ENCODE results near the gene TTR.

Gene TTR

DNA sequence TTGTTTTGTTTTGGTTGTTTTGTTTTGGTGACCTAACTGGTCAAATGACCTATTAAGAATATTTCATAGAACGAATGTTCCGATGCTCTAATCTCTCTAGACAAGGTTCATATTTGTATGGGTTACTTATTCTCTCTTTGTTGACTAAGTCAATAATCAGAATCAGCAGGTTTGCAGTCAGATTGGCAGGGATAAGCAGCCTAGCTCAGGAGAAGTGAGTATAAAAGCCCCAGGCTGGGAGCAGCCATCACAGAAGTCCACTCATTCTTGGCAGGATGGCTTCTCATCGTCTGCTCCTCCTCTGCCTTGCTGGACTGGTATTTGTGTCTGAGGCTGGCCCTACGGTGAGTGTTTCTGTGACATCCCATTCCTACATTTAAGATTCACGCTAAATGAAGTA, at the start of gene TTR:
Gene TTR, plus strand, starts transcription at position 250 of the 400 bp plus-strand sequence. Its CDS starts 26 bp downstream, at position 276.
- TF ChIP-seq, protein P1, sequence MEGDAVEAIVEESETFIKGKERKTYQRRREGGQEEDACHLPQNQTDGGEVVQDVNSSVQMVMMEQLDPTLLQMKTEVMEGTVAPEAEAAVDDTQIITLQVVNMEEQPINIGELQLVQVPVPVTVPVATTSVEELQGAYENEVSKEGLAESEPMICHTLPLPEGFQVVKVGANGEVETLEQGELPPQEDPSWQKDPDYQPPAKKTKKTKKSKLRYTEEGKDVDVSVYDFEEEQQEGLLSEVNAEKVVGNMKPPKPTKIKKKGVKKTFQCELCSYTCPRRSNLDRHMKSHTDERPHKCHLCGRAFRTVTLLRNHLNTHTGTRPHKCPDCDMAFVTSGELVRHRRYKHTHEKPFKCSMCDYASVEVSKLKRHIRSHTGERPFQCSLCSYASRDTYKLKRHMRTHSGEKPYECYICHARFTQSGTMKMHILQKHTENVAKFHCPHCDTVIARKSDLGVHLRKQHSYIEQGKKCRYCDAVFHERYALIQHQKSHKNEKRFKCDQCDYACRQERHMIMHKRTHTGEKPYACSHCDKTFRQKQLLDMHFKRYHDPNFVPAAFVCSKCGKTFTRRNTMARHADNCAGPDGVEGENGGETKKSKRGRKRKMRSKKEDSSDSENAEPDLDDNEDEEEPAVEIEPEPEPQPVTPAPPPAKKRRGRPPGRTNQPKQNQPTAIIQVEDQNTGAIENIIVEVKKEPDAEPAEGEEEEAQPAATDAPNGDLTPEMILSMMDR (conservative IDR thresholded peaks at IDR 0.05; ENCODE audit: control insufficient read depth, insufficient read depth, low read depth, low read length), result no peak
- H3K4me3 ChIP-seq (ENCODE audit: control insufficient read depth, low read depth, low read length), result no peak within 1 kb of the TSS
- DNase-seq (ENCODE audit: low read depth), result no peak

DNA sequence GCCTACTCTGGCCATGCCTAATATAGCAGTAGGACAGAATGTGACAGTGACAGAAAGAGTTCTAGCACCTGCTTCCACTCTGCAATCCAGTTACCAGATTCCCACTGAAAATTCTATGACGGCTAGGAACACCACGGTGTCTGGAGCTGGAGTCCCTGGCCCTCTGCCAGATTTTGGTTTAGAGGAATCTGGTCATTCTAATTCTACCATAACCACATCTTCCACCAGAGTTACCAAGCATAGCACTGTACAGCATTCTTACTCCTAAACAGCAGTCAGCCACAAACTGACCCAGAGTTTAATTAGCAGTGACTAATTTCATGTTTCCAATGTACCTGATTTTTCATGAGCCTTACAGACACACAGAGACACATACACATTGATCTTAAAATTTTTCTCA, 45.2 kb upstream of the TTR start:
- TF ChIP-seq, protein P1 (conservative IDR thresholded peaks at IDR 0.05; ENCODE audit: control insufficient read depth, insufficient read depth, low read depth, low read length), result no peak
- no peak for DNase-seq (ENCODE audit: low read depth)
- H3K4me3 ChIP-seq (ENCODE audit: control insufficient read depth, low read depth, low read length), result no peak overlapping the region

DNA sequence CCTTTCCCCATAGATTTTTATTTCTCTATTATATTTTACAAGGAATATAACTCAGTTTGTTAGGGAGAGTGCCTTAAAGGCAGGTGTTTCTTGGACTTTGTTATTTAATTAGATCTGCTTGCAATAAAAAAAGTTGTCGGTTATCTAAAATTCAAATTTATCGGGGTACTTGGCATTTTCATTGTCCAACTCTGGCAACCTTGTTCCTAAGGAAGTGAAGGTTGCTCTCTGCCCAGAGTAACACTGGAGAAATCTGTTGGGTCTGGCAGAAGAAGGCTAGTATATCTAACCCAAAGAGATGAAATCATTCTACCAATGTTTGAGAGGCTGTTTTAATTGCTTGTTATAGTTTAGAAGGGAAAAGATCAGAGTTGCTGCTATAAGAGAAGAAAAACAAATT, 42.8 kb upstream of the TTR start:
- no peak for DNase-seq (ENCODE audit: low read depth)
- TF ChIP-seq, protein P1 (conservative IDR thresholded peaks at IDR 0.05; ENCODE audit: control insufficient read depth, insufficient read depth, low read depth, low read length), result no peak
- no peak overlapping the region for H3K4me3 ChIP-seq (ENCODE audit: control insufficient read depth, low read depth, low read length)

DNA sequence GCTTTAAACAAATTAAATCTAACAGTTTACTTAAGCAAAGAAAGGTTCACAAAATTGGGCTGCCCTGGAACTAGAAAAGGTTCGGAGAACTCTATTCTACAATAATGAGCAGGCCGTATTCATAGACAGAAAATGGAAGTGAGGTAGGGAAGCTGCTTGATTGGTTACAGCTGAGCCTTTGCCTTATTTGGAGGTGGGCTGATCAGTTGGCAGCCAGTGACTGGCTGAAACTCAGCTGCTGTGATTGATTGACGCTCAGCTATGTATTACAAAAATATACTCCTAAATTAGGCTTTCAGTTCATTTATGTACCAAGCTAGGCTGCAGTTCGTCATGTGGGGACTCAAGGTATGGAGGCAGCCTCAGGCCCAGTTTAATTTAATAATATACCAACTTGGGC, 42.3 kb upstream of the TTR start:
- no peak overlapping the region for H3K4me3 ChIP-seq (ENCODE audit: control insufficient read depth, low read depth, low read length)
- no peak for DNase-seq (ENCODE audit: low read depth)
- TF ChIP-seq, protein P1 (conservative IDR thresholded peaks at IDR 0.05; ENCODE audit: control insufficient read depth, insufficient read depth, low read depth, low read length), result no peak

DNA sequence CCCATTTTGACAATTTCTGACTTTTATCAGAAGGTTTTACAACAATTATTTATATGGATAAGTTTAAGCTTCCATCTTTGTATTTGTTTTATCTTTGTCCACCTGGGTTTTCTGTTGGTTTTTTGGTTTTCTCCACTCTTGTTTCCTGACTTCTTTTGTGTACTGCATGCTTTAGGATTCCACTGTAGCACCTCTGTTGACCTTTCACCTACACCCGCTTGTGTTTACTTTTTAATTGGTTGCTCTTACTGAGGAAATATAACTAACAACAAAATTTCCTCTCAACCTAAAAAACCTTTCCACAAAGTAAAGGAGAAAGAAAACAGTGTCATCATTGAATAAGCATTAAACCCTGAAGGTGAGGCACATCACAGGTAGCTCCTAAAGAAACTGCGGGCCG, 39.8 kb upstream of the TTR start:
- TF ChIP-seq, protein P1 (conservative IDR thresholded peaks at IDR 0.05; ENCODE audit: control insufficient read depth, insufficient read depth, low read depth, low read length), result no peak
- H3K4me3 ChIP-seq (ENCODE audit: control insufficient read depth, low read depth, low read length), result no peak overlapping the region
- DNase-seq (ENCODE audit: low read depth), result no peak

DNA sequence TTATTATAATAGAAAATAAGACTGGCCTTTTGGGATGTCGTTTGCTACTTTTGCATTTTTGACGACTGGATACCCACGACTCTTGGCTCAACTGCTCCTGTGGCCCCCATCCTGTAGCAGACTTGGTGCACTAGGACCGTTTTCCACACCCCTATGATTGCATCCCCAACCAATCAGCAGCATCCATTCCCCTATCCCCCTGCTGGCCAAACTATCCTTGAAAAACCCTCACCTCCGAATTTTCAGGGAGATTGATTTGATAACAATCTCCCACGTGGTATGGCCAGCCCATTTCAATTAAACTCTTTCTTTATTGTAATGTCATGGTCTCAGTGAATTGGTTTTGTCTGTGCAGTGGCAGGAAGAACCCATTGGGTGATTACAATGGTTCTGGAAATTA, 37.9 kb upstream of the TTR start:
- TF ChIP-seq, protein P1 (conservative IDR thresholded peaks at IDR 0.05; ENCODE audit: control insufficient read depth, insufficient read depth, low read depth, low read length), result peak; percentile 25
- DNase-seq (ENCODE audit: low read depth), result peak; percentile 12
- H3K4me3 ChIP-seq (ENCODE audit: control insufficient read depth, low read depth, low read length), result no peak overlapping the region

DNA sequence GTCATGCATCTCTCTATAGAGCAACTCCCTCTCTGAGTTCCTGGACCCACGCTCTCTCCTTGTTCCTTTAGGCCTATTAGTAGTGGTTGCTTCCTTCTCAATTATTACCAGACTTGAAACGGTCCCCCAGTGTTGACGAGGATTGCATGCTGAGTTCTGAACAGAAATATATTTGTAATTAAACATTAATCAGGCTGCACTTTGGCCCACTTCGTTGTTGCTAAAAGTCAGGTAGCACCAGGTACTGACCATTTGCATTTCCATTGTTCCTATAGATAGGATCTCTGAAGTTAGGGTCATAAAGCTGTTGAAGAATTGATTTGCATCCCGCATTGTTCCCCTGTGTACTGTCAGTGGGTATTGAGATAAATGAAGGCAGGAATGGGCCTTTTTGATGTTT, 36.9 kb upstream of the TTR start:
- no peak overlapping the region for H3K4me3 ChIP-seq (ENCODE audit: control insufficient read depth, low read depth, low read length)
- DNase-seq (ENCODE audit: low read depth), result no peak
- TF ChIP-seq, protein P1 (conservative IDR thresholded peaks at IDR 0.05; ENCODE audit: control insufficient read depth, insufficient read depth, low read depth, low read length), result no peak
